ENCODE data around the gene RNASEH2A.

GRCh38 chr19:12788682-12789097, 17.7 kb upstream of the RNASEH2A start:
- TF ChIP-seq, protein P1, sequence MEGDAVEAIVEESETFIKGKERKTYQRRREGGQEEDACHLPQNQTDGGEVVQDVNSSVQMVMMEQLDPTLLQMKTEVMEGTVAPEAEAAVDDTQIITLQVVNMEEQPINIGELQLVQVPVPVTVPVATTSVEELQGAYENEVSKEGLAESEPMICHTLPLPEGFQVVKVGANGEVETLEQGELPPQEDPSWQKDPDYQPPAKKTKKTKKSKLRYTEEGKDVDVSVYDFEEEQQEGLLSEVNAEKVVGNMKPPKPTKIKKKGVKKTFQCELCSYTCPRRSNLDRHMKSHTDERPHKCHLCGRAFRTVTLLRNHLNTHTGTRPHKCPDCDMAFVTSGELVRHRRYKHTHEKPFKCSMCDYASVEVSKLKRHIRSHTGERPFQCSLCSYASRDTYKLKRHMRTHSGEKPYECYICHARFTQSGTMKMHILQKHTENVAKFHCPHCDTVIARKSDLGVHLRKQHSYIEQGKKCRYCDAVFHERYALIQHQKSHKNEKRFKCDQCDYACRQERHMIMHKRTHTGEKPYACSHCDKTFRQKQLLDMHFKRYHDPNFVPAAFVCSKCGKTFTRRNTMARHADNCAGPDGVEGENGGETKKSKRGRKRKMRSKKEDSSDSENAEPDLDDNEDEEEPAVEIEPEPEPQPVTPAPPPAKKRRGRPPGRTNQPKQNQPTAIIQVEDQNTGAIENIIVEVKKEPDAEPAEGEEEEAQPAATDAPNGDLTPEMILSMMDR (IDR thresholded peaks at IDR 0.05): no peak
- TF ChIP-seq EZH2 (IDR thresholded peaks at IDR 0.05; ENCODE audit: borderline replicate concordance, insufficient read depth, low read depth, low read length, poor library complexity, severe bottlenecking): no peak
